T-helper 2 cell treated with Interferon-gamma antibody and Interleukin-4, amounts not matched to agents 5 μg/mL and 100 μg/mL, for 36 hours (primary cell): ENCODE measurements around the gene ANKRD27.

ENCODE experiments used
- DNase-seq: peaks from one replicate; pipeline ENCODE4 v3.0.0; 2021; ENCODE audit warnings: low spot score
- H3K27ac Mint-ChIP-seq: one replicate; pipeline ENCODE4 v1.8.0; 2021; ENCODE audit warnings: mild to moderate bottlenecking, mixed read lengths
- H3K27me3 Mint-ChIP-seq: one replicate; pipeline ENCODE4 v1.8.0; 2021; ENCODE audit warnings: low read depth, mixed read lengths
- H3K36me3 Mint-ChIP-seq: one replicate; pipeline ENCODE4 v1.8.0; 2021; ENCODE audit warnings: low read depth, mixed read lengths
- H3K4me1 Mint-ChIP-seq: one replicate; pipeline ENCODE4 v1.8.0; 2021; ENCODE audit warnings: low read depth, mixed read lengths
- H3K4me3 Mint-ChIP-seq: one replicate; pipeline ENCODE4 v1.8.0; 2022; ENCODE audit warnings: mild to moderate bottlenecking, moderate library complexity, mixed read lengths
- H3K9me3 Mint-ChIP-seq: one replicate; pipeline ENCODE4 v1.8.0; 2021; ENCODE audit warnings: mixed read lengths

The ANKRD27 gene

DNA sequence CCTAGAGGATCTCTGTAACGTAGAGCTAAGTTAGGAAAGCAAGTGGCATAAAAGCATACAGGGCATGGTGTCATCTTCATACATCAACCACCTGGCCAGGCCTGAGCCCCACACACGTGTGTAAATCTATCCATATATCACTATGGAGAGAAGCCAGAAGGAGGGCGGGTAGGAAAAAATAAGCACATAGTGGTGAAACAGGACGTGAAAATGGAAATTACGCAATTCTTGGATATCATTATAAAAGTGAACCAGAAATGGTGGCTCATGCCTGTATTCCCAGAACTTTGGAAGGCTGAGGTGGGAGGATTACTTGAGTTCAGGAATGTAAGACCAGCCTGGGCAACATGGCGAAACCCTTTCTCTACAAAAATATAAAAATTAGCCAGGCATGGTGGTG is 50.6 kb downstream of the ANKRD27 start:
- Mint-ChIP-seq H3K27ac (no peak overlapping the region), H3K4me1 (no peaks in the 10 kb centered on the region), H3K27me3 (no peaks in the 10 kb centered on the region), H3K4me3 (no peak overlapping the region), H3K9me3 (no peaks in the 10 kb centered on the region), H3K36me3 (peaks cover 19% of the 10 kb centered on the region)
- DNase-seq: no peak

DNA sequence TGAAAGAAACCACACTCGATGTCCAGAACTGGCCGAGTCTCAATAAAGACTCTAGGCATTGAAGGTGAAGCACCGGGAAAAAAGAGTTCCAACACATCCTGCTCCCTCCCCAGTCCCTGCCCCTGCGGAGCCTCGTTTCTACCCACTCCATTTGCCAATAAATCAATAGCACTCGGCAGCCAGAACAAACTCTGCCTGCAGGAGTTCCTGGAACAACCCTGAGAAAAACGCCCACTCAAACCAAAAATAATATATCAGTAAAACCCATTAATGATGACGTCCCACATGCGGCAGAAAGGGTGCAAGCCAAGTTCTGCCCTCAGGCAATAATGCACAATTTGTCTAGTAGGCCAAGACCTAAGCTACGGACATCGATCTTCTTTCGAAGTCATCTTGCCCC is 53.0 kb downstream of the ANKRD27 start:
- no peak for DNase-seq
- H3K27me3 Mint-ChIP-seq: no peaks in the 10 kb centered on the region
- H3K27ac Mint-ChIP-seq: no peak overlapping the region
- H3K36me3 Mint-ChIP-seq: peaks cover 24% of the 10 kb centered on the region
- no peaks in the 10 kb centered on the region for H3K9me3 Mint-ChIP-seq
- no peaks in the 10 kb centered on the region for H3K4me1 Mint-ChIP-seq
- H3K4me3 Mint-ChIP-seq: no peak overlapping the region

DNA sequence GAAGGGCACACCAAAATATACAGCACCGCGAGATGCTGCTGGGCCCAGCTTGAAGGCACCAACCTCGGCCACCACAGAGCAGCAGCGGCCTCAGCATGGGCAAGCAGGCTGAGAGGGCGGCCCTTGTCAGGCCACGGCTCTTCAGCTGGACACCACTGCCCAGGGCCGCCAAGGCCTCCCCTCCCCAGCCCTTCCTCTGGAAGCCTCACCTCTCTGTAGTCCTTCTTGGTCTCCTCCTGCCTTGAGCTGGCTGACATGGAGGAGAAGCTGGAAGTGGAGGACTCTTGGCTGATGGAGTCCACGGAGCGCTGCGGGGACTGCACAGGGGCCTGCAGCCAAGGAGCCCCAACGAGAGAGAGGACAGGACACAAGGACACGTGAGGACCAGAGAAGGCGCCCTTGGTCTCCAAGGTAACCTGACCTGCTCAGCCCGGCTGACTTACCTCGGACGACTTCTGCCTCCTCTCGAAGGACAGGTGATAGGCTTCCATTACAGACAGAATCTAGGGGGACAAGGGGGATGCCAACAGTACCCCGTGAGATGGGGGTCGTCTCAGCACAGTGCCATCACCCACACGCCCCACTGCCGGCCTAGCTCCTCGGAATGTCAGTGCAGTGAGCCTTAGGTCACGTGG is 55.8 kb downstream of the ANKRD27 start:
- no peak overlapping the region for H3K4me3 Mint-ChIP-seq
- H3K27ac Mint-ChIP-seq: no peak overlapping the region
- DNase-seq: no peak
- H3K4me1 Mint-ChIP-seq: no peaks in the 10 kb centered on the region
- H3K27me3 Mint-ChIP-seq: no peaks in the 10 kb centered on the region
- no peaks in the 10 kb centered on the region for H3K9me3 Mint-ChIP-seq
- peaks cover 38% of the 10 kb centered on the region for H3K36me3 Mint-ChIP-seq

DNA sequence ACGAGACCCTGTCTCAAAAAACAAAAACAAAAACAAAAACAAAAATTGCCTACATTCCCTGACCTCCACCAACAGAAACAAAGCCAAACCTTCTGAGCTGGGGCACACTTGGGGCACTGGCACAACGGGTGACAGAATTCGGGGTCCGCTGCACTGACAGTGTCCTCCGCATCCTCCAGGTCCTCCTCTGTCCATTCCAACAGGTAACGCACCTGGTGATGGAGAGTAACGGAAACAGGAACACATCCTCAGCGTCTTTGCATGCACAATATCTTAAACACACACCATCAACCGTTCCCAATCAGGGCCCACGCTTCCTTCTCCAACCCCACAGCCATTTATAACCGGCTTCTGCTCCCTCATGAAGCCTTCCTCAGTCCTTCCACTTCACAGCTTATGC is 59.4 kb downstream of the ANKRD27 start:
- no peak overlapping the region for H3K27ac Mint-ChIP-seq
- no peaks in the 10 kb centered on the region for H3K27me3 Mint-ChIP-seq
- no peak for DNase-seq
- H3K4me3 Mint-ChIP-seq: no peak overlapping the region
- H3K9me3 Mint-ChIP-seq: no peaks in the 10 kb centered on the region
- no peaks in the 10 kb centered on the region for H3K4me1 Mint-ChIP-seq
- peaks cover 36% of the 10 kb centered on the region for H3K36me3 Mint-ChIP-seq

DNA sequence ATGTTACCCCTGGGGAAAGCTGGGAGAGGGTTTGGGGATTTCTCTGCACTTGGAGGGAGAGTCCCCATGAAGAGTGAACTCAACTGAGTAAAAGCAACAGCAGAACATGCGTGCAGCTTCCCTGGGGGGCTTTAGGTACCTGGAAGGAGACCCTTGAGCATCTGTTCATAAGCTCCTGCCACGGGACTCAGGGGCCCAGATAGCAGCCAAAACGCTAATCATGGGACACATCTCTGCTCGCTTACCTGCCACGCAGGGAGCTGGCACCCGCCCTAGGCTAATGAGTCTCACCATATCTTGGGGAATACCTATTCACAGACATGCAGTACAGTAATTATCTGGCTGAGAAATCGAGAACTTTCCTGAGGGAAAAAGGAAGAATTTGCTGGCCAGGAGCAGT is 60.1 kb downstream of the ANKRD27 start:
- H3K27me3 Mint-ChIP-seq: no peaks in the 10 kb centered on the region
- no peak for DNase-seq
- H3K9me3 Mint-ChIP-seq: no peaks in the 10 kb centered on the region
- no peak overlapping the region for H3K4me3 Mint-ChIP-seq
- H3K4me1 Mint-ChIP-seq: no peaks in the 10 kb centered on the region
- no peak overlapping the region for H3K27ac Mint-ChIP-seq
- H3K36me3 Mint-ChIP-seq: peaks cover 36% of the 10 kb centered on the region

DNA sequence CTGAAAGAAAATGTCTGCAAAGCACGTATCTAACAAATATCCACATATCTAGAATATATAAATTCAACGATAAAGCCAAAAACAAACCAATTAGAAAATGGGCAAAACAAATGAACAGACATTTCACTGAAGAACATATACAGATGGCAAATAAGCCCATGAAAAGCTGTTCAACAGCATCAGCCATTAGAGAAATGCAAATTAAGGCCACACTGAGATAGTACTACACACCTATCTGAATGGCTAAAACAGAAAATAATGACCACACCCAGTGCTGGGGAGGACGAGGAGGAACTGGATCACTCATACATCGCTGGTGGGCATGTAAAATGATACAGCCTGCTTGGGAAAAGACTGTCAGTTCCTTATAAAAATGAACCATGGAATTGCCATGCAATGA is 62.0 kb downstream of the ANKRD27 start:
- H3K4me3 Mint-ChIP-seq: no peak overlapping the region
- DNase-seq: no peak
- no peak overlapping the region for H3K27ac Mint-ChIP-seq
- H3K36me3 Mint-ChIP-seq: peaks cover 35% of the 10 kb centered on the region
- H3K9me3 Mint-ChIP-seq: no peaks in the 10 kb centered on the region
- H3K27me3 Mint-ChIP-seq: no peaks in the 10 kb centered on the region
- no peaks in the 10 kb centered on the region for H3K4me1 Mint-ChIP-seq

DNA sequence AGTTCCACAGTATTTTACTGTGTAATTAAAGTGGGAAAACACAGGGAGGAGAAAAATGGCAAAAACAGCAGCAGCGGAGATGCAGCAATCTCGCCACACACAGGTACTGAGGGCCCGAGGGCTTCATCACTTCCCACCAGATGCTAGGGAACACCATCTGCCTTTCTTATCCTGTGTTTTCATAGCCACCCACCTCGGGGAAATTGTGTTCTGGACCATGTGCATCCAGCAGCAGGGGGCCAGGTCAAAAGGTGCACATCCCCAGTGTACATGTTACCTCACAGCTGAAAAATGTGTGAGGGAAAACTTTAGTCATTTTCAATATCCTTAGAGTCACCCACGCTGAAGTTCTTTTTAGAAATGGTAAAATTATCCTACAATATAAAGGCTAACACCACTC is 63.8 kb downstream of the ANKRD27 start:
- H3K36me3 Mint-ChIP-seq: peaks cover 36% of the 10 kb centered on the region
- no peak overlapping the region for H3K4me3 Mint-ChIP-seq
- no peaks in the 10 kb centered on the region for H3K9me3 Mint-ChIP-seq
- H3K4me1 Mint-ChIP-seq: no peaks in the 10 kb centered on the region
- H3K27me3 Mint-ChIP-seq: no peaks in the 10 kb centered on the region
- H3K27ac Mint-ChIP-seq: no peak overlapping the region
- DNase-seq: no peak

DNA sequence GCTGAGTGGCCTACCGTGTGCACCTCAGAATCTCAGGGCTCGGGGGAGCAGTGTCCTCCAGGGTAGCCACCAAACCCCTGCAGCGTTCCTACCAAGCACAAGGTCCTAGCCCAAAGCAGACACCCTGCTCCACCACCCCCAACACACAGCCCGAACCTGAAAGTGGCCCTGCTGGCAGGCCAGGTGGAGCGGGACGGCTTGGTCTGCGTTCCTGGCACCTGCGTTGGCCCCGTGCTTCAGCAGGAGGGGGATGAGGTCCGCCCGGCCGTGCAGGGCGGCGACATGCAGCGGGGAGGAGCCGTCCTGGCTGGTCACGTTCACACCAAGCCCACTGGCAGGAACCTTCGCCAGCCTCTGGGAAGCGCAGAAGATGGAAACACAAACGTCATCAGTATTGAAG is 67.5 kb downstream of the ANKRD27 start:
- H3K27me3 Mint-ChIP-seq: no peaks in the 10 kb centered on the region
- H3K4me1 Mint-ChIP-seq: no peaks in the 10 kb centered on the region
- no peak overlapping the region for H3K27ac Mint-ChIP-seq
- peaks cover 19% of the 10 kb centered on the region for H3K36me3 Mint-ChIP-seq
- H3K9me3 Mint-ChIP-seq: no peaks in the 10 kb centered on the region
- DNase-seq: no peak
- H3K4me3 Mint-ChIP-seq: no peak overlapping the region

DNA sequence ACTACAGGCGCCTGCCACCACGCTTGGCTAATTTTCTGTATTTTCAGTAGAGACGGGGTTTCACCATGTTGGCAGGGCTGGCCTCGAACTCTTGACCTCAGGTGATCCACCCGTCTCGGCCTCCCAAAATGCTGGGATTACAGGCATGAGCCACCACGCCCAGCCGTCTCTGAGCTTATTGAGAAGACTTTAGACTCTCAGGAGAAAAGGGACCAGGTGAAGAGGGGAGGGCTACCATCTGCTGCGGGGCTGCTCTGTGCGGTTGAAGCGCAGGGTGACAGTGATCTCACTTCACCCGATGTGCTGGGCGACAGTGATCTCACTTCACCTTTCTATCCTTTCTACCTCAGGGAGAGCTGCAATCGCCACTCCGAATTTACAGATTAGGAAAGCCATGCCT is 68.7 kb downstream of the ANKRD27 start:
- peaks cover 17% of the 10 kb centered on the region for H3K36me3 Mint-ChIP-seq

DNA sequence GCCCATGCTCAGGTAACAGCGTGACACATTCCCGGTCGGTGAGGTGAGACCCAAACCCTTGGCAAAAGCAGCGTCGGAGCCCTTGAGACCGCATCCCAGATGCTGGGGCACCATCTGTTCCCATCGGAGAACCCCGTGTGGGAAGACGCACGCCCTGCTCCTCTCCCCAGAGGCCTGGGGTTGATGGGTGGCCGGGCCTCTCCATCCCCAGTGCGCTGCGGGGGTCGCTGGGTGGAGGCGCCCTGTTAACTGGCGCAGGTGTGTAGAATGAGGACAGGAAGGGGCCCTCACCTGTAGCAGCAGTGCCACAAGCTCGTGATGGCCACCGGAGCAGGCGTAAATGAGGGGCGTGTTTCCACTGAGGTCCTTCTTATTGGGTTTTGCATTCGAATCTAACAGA is 69.4 kb downstream of the ANKRD27 start:
- Mint-ChIP-seq H3K4me3 (no peak overlapping the region), H3K27me3 (no peaks in the 10 kb centered on the region), H3K9me3 (no peaks in the 10 kb centered on the region), H3K36me3 (peaks cover 17% of the 10 kb centered on the region), H3K4me1 (no peaks in the 10 kb centered on the region), H3K27ac (no peak overlapping the region)
- DNase-seq: no peak

More for the DNA sequence above, 68.7 kb downstream of the ANKRD27 start:
- Mint-ChIP-seq H3K4me3 (no peak overlapping the region), H3K4me1 (no peaks in the 10 kb centered on the region), H3K27ac (no peak overlapping the region), H3K9me3 (no peaks in the 10 kb centered on the region), H3K27me3 (no peaks in the 10 kb centered on the region)
- no peak for DNase-seq

DNA sequence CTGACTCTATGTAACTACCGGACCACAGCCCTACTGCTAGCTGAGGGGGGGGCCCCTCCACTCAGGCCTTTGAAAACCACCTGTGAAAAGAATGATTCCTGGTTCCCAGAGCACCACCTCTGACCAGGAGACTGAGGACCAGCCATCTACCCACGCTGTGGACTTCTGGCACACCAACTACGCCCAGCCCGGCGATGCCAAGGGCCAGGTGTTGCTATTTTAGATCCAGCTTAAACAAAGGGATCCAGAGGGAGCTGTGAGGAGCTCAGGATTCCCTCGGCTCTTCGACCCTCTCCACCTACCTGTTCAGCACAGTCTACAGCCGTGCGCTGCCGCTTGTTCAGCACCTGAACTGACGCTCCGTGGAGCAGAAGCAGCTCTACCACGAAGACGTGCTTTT is 71.0 kb downstream of the ANKRD27 start:
- H3K4me3 Mint-ChIP-seq: no peak overlapping the region
- no peaks in the 10 kb centered on the region for H3K9me3 Mint-ChIP-seq
- peaks cover 21% of the 10 kb centered on the region for H3K36me3 Mint-ChIP-seq
- H3K4me1 Mint-ChIP-seq: peaks cover 6% of the 10 kb centered on the region
- no peaks in the 10 kb centered on the region for H3K27me3 Mint-ChIP-seq
- no peak for DNase-seq
- no peak overlapping the region for H3K27ac Mint-ChIP-seq

DNA sequence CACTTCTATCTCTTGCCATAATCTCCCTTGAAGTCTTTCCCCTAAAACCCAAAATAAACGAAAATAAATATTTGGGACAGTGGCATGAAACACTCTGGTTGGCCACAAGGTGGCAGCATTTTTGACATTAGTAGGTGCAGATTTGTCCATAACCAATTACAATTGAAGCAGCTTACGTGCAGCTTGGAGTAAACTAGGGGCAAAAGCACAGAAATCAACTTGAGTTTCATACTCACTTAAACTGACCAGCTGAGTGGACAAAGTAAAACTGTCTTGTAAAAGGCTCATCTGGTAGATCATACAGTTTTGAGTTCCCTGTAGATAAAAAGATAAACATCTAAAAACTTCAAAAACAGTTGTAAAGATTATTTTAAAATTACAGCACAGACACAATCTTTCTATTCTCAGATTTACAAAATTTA is 75.2 kb downstream of the ANKRD27 start:
- DNase-seq: peak; percentile 10
- Mint-ChIP-seq H3K4me3 (no peak overlapping the region), H3K27ac (peak overlapping the region; percentile 32), H3K27me3 (no peaks in the 10 kb centered on the region), H3K4me1 (peaks cover 6% of the 10 kb centered on the region), H3K36me3 (peaks cover 27% of the 10 kb centered on the region), H3K9me3 (no peaks in the 10 kb centered on the region)

DNA sequence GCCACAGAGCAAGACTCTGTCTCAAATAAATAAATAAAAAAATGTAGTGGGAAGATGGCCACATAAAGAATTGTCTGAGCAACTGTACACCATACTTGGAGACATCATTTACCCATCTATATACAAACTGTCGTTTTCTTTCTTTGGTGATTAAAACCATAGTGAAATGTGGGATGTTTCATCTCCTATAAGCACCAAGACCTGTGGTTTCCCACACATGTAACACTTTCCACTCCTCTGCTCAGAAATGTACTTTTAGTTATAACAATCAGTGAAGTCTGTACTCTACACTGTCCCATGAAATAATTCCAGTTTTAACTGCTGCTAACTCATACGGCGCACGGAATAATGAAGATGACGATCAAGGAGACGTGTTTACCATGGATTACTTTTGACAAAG is 75.7 kb downstream of the ANKRD27 start:
- H3K27me3 Mint-ChIP-seq: no peaks in the 10 kb centered on the region
- no peaks in the 10 kb centered on the region for H3K9me3 Mint-ChIP-seq
- H3K27ac Mint-ChIP-seq: no peak overlapping the region
- no peak overlapping the region for H3K4me3 Mint-ChIP-seq
- H3K36me3 Mint-ChIP-seq: peaks cover 30% of the 10 kb centered on the region
- DNase-seq: no peak
- H3K4me1 Mint-ChIP-seq: peaks cover 6% of the 10 kb centered on the region

DNA sequence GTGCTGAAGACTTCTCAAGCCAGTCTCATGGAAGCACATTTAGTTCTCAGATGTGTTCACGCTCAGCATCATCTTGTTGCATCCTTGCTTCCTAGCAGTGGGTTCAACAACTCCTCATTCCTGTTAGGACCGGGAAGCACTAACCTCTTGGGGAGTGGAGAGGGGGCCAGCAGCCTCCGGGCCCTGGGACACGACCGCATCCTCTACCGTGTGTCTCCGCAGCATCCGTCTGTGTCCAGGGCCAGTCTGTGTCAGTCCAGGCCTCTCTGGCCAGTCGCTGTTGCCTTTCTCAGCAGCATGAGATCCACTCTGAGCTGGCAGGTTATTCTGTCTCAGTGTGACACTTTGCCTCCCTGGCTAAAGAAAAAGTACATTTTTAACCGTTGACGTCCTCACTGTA is 77.0 kb downstream of the ANKRD27 start:
- no peaks in the 10 kb centered on the region for H3K9me3 Mint-ChIP-seq
- no peaks in the 10 kb centered on the region for H3K27me3 Mint-ChIP-seq
- no peak for DNase-seq
- H3K4me1 Mint-ChIP-seq: peaks cover 6% of the 10 kb centered on the region
- peaks cover 40% of the 10 kb centered on the region for H3K36me3 Mint-ChIP-seq
- no peak overlapping the region for H3K27ac Mint-ChIP-seq
- no peak overlapping the region for H3K4me3 Mint-ChIP-seq

DNA sequence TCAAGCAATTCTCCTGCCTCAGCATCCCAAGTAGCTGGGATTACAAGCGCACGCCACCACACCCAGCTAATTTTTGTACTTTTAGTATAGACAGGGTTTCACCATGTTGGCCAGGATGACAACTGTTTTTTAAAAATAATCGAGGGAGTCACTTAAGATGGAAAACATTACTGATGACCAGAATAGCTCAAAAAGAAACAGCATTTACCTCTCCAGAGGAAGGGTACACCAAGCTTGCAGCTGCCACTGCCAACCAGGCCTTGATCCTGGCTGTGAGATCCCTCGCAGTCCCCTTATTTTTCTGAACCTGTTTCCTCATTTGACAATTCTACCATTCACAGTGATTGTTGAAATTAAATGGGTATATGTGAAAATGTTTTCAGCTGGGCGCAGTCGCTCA is 79.5 kb downstream of the ANKRD27 start:
- Mint-ChIP-seq H3K27ac (no peak overlapping the region), H3K9me3 (no peaks in the 10 kb centered on the region), H3K4me1 (peaks cover 8% of the 10 kb centered on the region), H3K27me3 (no peaks in the 10 kb centered on the region), H3K4me3 (no peak overlapping the region), H3K36me3 (peaks cover 51% of the 10 kb centered on the region)
- DNase-seq: no peak
